Smooth muscle cell of the brain vasculature (primary cell): ENCODE measurements around the gene URM1.

ENCODE experiments used
- DNase-seq: peaks from one replicate; pipeline ENCODE4 v3.0.0-alpha.2; 2012; ENCODE audit warnings: low read depth, low spot score

Gene URM1

DNA sequence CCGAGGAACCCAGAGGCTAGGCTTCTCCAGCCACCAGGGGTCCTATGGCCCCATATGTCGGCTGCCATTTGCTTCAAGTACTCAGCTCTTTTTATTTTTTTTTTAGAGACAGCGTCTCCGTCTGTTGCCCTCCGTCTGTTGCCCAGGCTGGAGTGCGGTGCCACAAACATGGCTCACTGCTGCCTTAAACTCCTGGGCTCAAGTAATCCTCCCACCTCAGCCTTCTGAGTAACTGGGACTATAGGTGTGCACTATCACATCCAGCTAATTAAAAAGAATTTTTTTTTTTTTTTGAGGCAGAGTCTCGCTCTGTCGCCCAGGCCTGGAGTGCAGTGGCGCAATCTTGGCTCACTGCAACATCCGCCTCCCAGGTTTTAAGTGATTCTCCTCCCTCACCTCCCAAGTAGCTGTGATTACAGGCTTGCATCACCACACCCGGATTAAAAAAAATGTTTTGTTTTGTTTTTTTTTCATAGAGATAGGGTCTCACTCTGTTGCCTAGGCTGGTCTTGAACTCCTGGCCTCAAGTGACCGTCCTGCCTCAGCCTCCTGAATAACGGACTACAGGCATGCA lies 58.4 kb downstream of the URM1 start:
- DNase-seq = no peak

DNA sequence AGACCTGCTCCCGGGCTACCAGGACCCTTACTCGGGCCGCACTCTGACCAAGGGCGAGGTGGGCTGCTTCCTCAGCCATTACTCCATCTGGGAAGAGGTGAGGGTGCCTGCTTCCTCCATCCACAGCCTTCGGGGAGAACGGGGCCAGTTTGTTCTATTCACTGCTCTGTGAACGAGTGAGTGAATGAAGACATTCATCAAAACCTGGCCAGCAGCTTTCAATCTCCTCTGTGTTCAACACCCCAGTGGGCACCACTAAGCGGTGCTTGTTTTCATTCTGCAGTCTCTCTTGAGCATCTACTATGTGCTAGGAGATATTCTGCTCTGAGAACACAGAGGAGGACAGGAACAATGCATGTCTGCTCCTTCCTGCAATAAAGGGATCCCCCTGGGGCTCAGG lies 60.0 kb downstream of the URM1 start:
- no peak for DNase-seq

DNA sequence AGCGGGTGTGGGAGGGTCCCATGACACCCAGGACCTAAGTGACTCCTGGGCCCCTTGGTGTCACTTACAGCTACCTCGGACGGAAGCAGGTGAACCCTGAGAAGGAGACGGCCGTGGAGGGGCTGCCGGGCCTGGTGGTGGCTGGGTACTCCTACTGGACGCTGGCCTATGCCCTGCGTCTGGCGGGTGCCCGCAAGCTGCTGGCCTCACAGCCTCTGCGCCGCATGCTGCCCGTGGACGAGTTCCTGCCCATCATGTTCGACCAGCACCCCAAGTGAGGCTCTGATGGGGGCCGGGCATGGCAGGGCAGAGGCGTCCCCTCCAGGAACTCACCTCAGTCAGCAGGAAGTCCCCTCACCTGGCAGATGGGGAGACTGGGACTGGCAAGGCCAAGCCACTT lies 63.2 kb downstream of the URM1 start:
- no peak for DNase-seq

DNA sequence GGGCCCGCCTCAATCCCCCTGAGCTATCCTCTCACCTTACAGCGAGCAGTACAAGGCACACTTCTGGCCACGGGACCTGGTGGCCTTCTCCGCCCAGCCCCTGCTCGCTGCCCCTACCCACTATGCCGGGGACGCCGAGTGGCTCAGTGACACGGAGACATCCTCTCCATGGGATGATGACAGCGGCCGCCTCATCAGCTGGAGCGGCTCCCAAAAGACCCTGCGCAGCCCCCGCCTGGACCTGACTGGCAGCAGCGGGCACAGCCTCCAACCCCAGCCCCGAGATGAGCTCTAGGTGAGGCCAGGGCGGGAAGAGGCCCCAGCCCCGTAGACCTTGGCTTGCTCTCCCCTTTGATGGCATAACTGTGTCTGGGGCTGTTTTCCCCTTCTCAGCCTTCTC lies 64.4 kb downstream of the URM1 start:
- DNase-seq = no peak

DNA sequence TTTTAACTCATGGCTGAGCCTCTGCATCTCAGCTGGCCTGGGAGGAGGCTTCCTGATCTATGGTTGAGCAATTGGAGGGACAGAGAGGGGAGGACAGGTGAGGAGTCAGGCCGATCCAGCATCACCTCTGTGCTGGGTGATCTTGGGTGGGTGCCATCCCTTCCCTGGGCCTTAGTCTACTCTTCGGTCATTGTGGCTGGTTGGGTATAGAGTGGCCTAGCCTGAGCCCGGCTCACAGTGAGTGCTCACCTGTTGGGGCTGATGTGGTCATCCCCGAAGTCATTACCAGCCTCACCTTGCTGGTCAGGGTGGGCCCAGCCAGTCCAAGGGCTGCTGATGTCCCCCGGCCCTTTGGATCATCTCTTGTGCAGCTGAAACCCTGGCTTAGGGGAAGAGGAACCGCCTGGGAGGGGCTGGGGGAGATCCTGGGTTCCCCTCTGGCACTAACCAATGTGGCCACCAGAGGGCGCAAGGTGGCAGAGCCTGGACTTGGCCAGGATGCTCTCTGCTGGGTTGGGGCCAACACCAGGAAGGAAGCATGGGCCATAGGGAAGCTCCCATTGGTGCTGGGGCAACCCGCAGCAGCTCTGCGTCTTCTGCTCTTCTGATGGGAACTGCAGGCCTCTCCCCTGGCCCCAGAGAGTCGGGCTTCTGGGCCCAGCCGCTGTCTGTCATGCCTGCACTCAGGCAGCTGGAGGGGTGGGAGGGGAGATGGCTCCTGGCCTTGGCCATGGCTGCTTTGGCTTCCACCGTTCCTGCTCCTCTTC lies 67.4 kb downstream of the URM1 start:
- DNase-seq = no peak

DNA sequence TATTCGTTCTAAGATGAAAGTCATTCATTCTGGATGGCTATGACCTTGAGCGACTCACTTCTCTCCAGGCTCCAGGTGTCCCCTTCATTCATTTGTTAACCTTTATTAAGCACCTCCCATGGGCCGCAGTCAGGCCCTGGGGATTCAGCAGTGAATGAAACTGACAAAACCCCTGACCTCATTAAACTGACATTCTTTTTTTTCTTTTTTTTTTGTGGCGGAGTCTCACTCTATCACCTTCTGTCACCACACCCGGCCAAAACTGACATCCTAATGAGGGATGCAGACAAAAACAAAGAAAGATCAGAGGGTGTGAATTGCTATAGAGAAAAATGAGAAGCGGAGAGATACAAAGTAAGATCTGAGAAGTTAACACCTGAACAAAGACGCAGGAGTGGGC lies 68.1 kb downstream of the URM1 start:
- DNase-seq = no peak
